ENCODE measurements around the gene MYADML2. TPM values are rescaled to one million over a fixed set of nuclear protein-coding genes. Genes with fewer than 3 reads are reported as not detected.
A peak's percentile ranks its signal among the peaks of the same experiment; 100 is the strongest.

Gene MYADML2
- total and polyA plus RNA-seq, 2 of the 8 experiments (the other 6 are each of a cell fraction or from before 2014, with no cell fraction given) = 0.26 to 0.47 TPM

- TF ChIP-seq TEAD4 (IDR thresholded peaks at IDR 0.05; ENCODE audit: low read depth, low read length) = no peak
- TF ChIP-seq EP300 (IDR thresholded peaks at IDR 0.05; ENCODE audit: borderline replicate concordance in 1 of 2, low read depth in 2 of 2, low read length in 2 of 2) = no peak
- TF ChIP-seq HDAC6 (IDR thresholded peaks at IDR 0.05; ENCODE audit: low read depth, low read length) = no peak
- TF ChIP-seq TBP (IDR thresholded peaks at IDR 0.05; ENCODE audit: low read depth, low read length) = no peak
- no peak for TF ChIP-seq CHD1 (IDR thresholded peaks at IDR 0.05; ENCODE audit: low read depth, low read length)
- no peak for TF ChIP-seq SIRT6 (IDR thresholded peaks at IDR 0.05; ENCODE audit: low read length)
- no peak for TF ChIP-seq KDM1A (IDR thresholded peaks at IDR 0.05; ENCODE audit: borderline replicate concordance, low read length)
- TF ChIP-seq JUN (IDR thresholded peaks at IDR 0.05; ENCODE audit: low read depth, low read length) = no peak
- peak; percentile 50; the same call in 1 of the 2 replicates for TF ChIP-seq TAF1 (IDR thresholded peaks at IDR 0.05; ENCODE audit: low read depth, low read length)
- TF ChIP-seq POLR2AphosphoS5 (IDR thresholded peaks at IDR 0.05; ENCODE audit: low read depth, low read length) = no peak
- TF ChIP-seq, protein P1, sequence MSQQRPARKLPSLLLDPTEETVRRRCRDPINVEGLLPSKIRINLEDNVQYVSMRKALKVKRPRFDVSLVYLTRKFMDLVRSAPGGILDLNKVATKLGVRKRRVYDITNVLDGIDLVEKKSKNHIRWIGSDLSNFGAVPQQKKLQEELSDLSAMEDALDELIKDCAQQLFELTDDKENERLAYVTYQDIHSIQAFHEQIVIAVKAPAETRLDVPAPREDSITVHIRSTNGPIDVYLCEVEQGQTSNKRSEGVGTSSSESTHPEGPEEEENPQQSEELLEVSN (IDR thresholded peaks at IDR 0.05) = no peak
- TF ChIP-seq SRF (IDR thresholded peaks at IDR 0.05; ENCODE audit: low read depth, low read length) = no peak
- TF ChIP-seq JUND (IDR thresholded peaks at IDR 0.05; ENCODE audit: low read length) = no peak
- no peak for TF ChIP-seq GABPA (IDR thresholded peaks at IDR 0.05; ENCODE audit: borderline replicate concordance, insufficient read depth, low read length)
- peak; percentile 22 for TF ChIP-seq KDM4A (IDR thresholded peaks at IDR 0.05; ENCODE audit: low read depth, low read length, severe bottlenecking)
- no peak for TF ChIP-seq SUZ12 (IDR thresholded peaks at IDR 0.05; ENCODE audit: low read length)
- no peak for TF ChIP-seq GTF2F1 (IDR thresholded peaks at IDR 0.05; ENCODE audit: borderline replicate concordance, low read depth, low read length)
Measured at GRCh38 chr17:81911277-81911961, 35.6 kb downstream of the MYADML2 start, which contains the start of gene PCYT2 (continued).
